Neural crest cell (in vitro differentiated cells): ENCODE data around the gene DOCK1. TPM values are rescaled to one million over a fixed set of nuclear protein-coding genes. Genes with fewer than 3 reads are reported as not detected.

Source experiments
- DNase-seq: peaks from one replicate; pipeline ENCODE4 v3.0.0; 2021; ENCODE audit warnings: low read depth, mixed read lengths, low spot score
- H3K27ac Mint-ChIP-seq: one replicate; pipeline ENCODE4 v1.8.0; 2021; ENCODE audit warnings: mild to moderate bottlenecking, mixed read lengths; ENCODE audit not compliant: unreplicated experiment
- H3K27me3 Mint-ChIP-seq: 2 replicates; pipeline ENCODE4 v1.8.0; 2021; ENCODE audit warnings: low read depth, mild to moderate bottlenecking, mixed read lengths
- H3K36me3 Mint-ChIP-seq: 2 replicates; pipeline ENCODE4 v1.8.0; 2021; ENCODE audit warnings: low read depth, mild to moderate bottlenecking, mixed read lengths
- H3K4me1 Mint-ChIP-seq: 2 replicates; pipeline ENCODE4 v1.8.0; 2021; ENCODE audit warnings: mixed read lengths
- H3K4me3 Mint-ChIP-seq: one replicate; pipeline ENCODE4 v1.8.0; 2021; ENCODE audit warnings: mild to moderate bottlenecking, mixed read lengths
- H3K9me3 Mint-ChIP-seq: 2 replicates; pipeline ENCODE4 v1.8.0; 2021; ENCODE audit warnings: mixed read lengths
- CTCF ChIP-seq: fragments of 200-600 bp; sonication (generic); conservative IDR thresholded peaks from 2 replicates; pipeline ENCODE4 v1.5.0; 2021; ENCODE audit warnings: antibody characterized with exemption, mild to moderate bottlenecking
- total RNA-seq: library from RNA; stranded (reverse); gene quantifications from 2 replicates; pipeline ENCODE4 v1.2.1, GENCODE V29; 2021

The DOCK1 gene
- total RNA-seq, 1 donor from 2014 or later = 55.8 TPM

- H3K27ac Mint-ChIP-seq = no peak overlapping the region
- TF ChIP-seq CTCF = no peak
- H3K27me3 Mint-ChIP-seq = no peaks in the 10 kb centered on the region
- peaks cover 23% of the 10 kb centered on the region for H3K4me1 Mint-ChIP-seq
- H3K9me3 Mint-ChIP-seq = no peaks in the 10 kb centered on the region
- H3K4me3 Mint-ChIP-seq = no peak overlapping the region
- DNase-seq = no peak
- H3K36me3 Mint-ChIP-seq = no peaks in the 10 kb centered on the region
Observed at GRCh38 chr10:127151541-127151940, 246.3 kb downstream of the DOCK1 start.

GRCh38 chr10:127151981-127152699 is 246.9 kb downstream of the DOCK1 start:
- Mint-ChIP-seq H3K4me3 (no peak overlapping the region), H3K4me1 (peaks cover 21% of the 10 kb centered on the region), H3K36me3 (no peaks in the 10 kb centered on the region), H3K27ac (no peak overlapping the region), H3K27me3 (no peaks in the 10 kb centered on the region), H3K9me3 (no peaks in the 10 kb centered on the region)
- DNase-seq = no peak
- no peak for TF ChIP-seq CTCF

- DNase-seq = no peak
- no peak overlapping the region for H3K27ac Mint-ChIP-seq
- TF ChIP-seq CTCF = no peak
- no peaks in the 10 kb centered on the region for H3K36me3 Mint-ChIP-seq
- no peaks in the 10 kb centered on the region for H3K27me3 Mint-ChIP-seq
- peaks cover 25% of the 10 kb centered on the region for H3K4me1 Mint-ChIP-seq
- H3K9me3 Mint-ChIP-seq = no peaks in the 10 kb centered on the region
- no peak overlapping the region for H3K4me3 Mint-ChIP-seq
Observed at GRCh38 chr10:127153181-127153580, 248.0 kb downstream of the DOCK1 start.

GRCh38 chr10:127154831-127155620 is 249.8 kb downstream of the DOCK1 start:
- H3K4me3 Mint-ChIP-seq = no peak overlapping the region
- H3K27me3 Mint-ChIP-seq = no peaks in the 10 kb centered on the region
- no peak for TF ChIP-seq CTCF
- H3K4me1 Mint-ChIP-seq = peaks cover 21% of the 10 kb centered on the region
- H3K27ac Mint-ChIP-seq = no peak overlapping the region
- no peaks in the 10 kb centered on the region for H3K36me3 Mint-ChIP-seq
- DNase-seq = no peak
- no peaks in the 10 kb centered on the region for H3K9me3 Mint-ChIP-seq

GRCh38 chr10:127157089-127157488 is 251.9 kb downstream of the DOCK1 start:
- no peak overlapping the region for H3K27ac Mint-ChIP-seq
- DNase-seq = no peak
- H3K9me3 Mint-ChIP-seq = no peaks in the 10 kb centered on the region
- no peak overlapping the region for H3K4me3 Mint-ChIP-seq
- no peaks in the 10 kb centered on the region for H3K36me3 Mint-ChIP-seq
- TF ChIP-seq CTCF = no peak
- peaks cover 21% of the 10 kb centered on the region for H3K4me1 Mint-ChIP-seq
- no peaks in the 10 kb centered on the region for H3K27me3 Mint-ChIP-seq
